HG02571 (cell line): ENCODE measurements around the gene HSPB3.
A peak's percentile ranks its signal among the peaks of the same experiment; 100 is the strongest.
"Not testable (repeated sequence)": the region's sequence is repeated elsewhere in the genome, so short reads cannot be mapped to it uniquely, and the experiment has no call there.

Experiments used
- ATAC-seq: cut with Tn5 transposase; IDR thresholded peaks from one replicate; pipeline ENCODE4 v1.9.1; 2021; ENCODE audit warnings: mild to moderate bottlenecking, moderate library complexity; ENCODE audit not compliant: unreplicated experiment

The HSPB3 gene

GRCh38 chr5:54455413-54456157, at the start of gene HSPB3:
Gene HSPB3 (plus strand): TSS chr5:54455699. CDS start chr5:54455790, 91 bp downstream.
- ATAC-seq, result no peak

GRCh38 chr5:54411176-54411575, 44.3 kb upstream of the HSPB3 start:
- ATAC-seq, result no peak

- no peak for ATAC-seq
Measured at GRCh38 chr5:54412913-54413312, 42.6 kb upstream of the HSPB3 start.

GRCh38 chr5:54415147-54415546, 40.4 kb upstream of the HSPB3 start:
- no peak for ATAC-seq

GRCh38 chr5:54415896-54416601, 39.5 kb upstream of the HSPB3 start:
- ATAC-seq, result no peak

- not testable (repeated sequence) for ATAC-seq
Measured at GRCh38 chr5:54419573-54420423, 35.7 kb upstream of the HSPB3 start.

- not testable (repeated sequence) for ATAC-seq
Measured at GRCh38 chr5:54420511-54420910, 35.0 kb upstream of the HSPB3 start.

GRCh38 chr5:54421976-54422375, 33.5 kb upstream of the HSPB3 start:
- ATAC-seq, result no peak

- ATAC-seq, result no peak
Measured at GRCh38 chr5:54425258-54425657, 30.2 kb upstream of the HSPB3 start.

GRCh38 chr5:54426209-54426608, 29.3 kb upstream of the HSPB3 start:
- no peak for ATAC-seq

GRCh38 chr5:54434650-54435049, 20.8 kb upstream of the HSPB3 start:
- not testable (repeated sequence) for ATAC-seq

- no peak for ATAC-seq
Measured at GRCh38 chr5:54438620-54439389, 16.7 kb upstream of the HSPB3 start.

- ATAC-seq, result peak; percentile 88
Measured at GRCh38 chr5:54440456-54440893, 15.0 kb upstream of the HSPB3 start.

- ATAC-seq, result no peak
Measured at GRCh38 chr5:54442271-54442670, 13.2 kb upstream of the HSPB3 start.

GRCh38 chr5:54443270-54443669, 12.2 kb upstream of the HSPB3 start:
- ATAC-seq, result no peak

GRCh38 chr5:54445691-54446378, 9.7 kb upstream of the HSPB3 start:
- no peak for ATAC-seq

- ATAC-seq, result no peak
Measured at GRCh38 chr5:54446379-54446732, 9.1 kb upstream of the HSPB3 start.

GRCh38 chr5:54449923-54450322, 5.6 kb upstream of the HSPB3 start:
- no peak for ATAC-seq

GRCh38 chr5:54450542-54450941, 5.0 kb upstream of the HSPB3 start:
- ATAC-seq, result no peak

GRCh38 chr5:54453046-54453445, 2.5 kb upstream of the HSPB3 start:
- ATAC-seq, result no peak
